ENCODE results near the gene CDCA4.

The CDCA4 gene

GRCh38 chr14:105023791-105024480, 3.1 kb upstream of the CDCA4 start:
- H3K4me3 ChIP-seq (replicated peaks; ENCODE audit: low read depth, low read length), result no peak overlapping the region
- no peak for TF ChIP-seq CTCF (IDR thresholded peaks at IDR 0.05; ENCODE audit: low read length, missing control alignments)
- DNase-seq (ENCODE audit: low read depth), result peak; percentile 59

GRCh38 chr14:105023144-105023543, 2.3 kb upstream of the CDCA4 start:
- no peak overlapping the region for H3K4me3 ChIP-seq (replicated peaks; ENCODE audit: low read depth, low read length)
- peak; percentile 45 for DNase-seq (ENCODE audit: low read depth)
- no peak for TF ChIP-seq CTCF (IDR thresholded peaks at IDR 0.05; ENCODE audit: low read length, missing control alignments)

GRCh38 chr14:105022276-105022670, 1.4 kb upstream of the CDCA4 start:
- no peak for DNase-seq (ENCODE audit: low read depth)
- TF ChIP-seq CTCF (IDR thresholded peaks at IDR 0.05; ENCODE audit: low read length, missing control alignments), result no peak
- H3K4me3 ChIP-seq (replicated peaks; ENCODE audit: low read depth, low read length), result peak overlapping the region; percentile 66

GRCh38 chr14:105021656-105022275, 883 bp upstream of the CDCA4 start:
- TF ChIP-seq CTCF (IDR thresholded peaks at IDR 0.05; ENCODE audit: low read length, missing control alignments), result no peak
- H3K4me3 ChIP-seq (replicated peaks; ENCODE audit: low read depth, low read length), result peak overlapping the region; percentile 66
- peak; percentile 37 for DNase-seq (ENCODE audit: low read depth)

GRCh38 chr14:105019861-105020814, 745 bp downstream of the CDCA4 start:
- no peak for TF ChIP-seq CTCF (IDR thresholded peaks at IDR 0.05; ENCODE audit: low read length, missing control alignments)
- H3K4me3 ChIP-seq (replicated peaks; ENCODE audit: low read depth, low read length), result peak overlapping the region; percentile 75

GRCh38 chr14:105018414-105018813, 2.5 kb downstream of the CDCA4 start:
- no peak overlapping the region for H3K4me3 ChIP-seq (replicated peaks; ENCODE audit: low read depth, low read length)
- no peak for TF ChIP-seq CTCF (IDR thresholded peaks at IDR 0.05; ENCODE audit: low read length, missing control alignments)
- no peak for DNase-seq (ENCODE audit: low read depth)

More at GRCh38 chr14:105019861-105020814, 745 bp downstream of the CDCA4 start:
- DNase-seq (ENCODE audit: low read depth), result peak; percentile 30

Measured in fibroblast of pulmonary artery (primary cell).